Measurements from ENCODE around the gene GC.

- TF ChIP-seq YY1 (IDR thresholded peaks at IDR 0.05; ENCODE audit: insufficient read depth, insufficient read length) (no peak), SUZ12 (IDR thresholded peaks at IDR 0.05; ENCODE audit: extremely low read depth, insufficient read depth, insufficient read length) (no peak), ZNF274 (IDR thresholded peaks at IDR 0.05; ENCODE audit: low read depth, low read length) (no peak)
These were observed 34.8 kb downstream of the GC start for GRCh38 chr4:71749008-71749594.
